ENCODE data around the gene MKNK2. TPM values are rescaled to one million over a fixed set of nuclear protein-coding genes. Genes with fewer than 3 reads are reported as not detected.

The MKNK2 gene
- polyA plus RNA-seq, 1 of the 3 experiments (the other 2 are of a cell fraction): 65.4 TPM

- no peak for DNase-seq
- Histone ChIP-seq H4K20me1 (ENCODE audit: insufficient read depth) (peaks cover 15% of the 10 kb centered on the region), H3K27ac (ENCODE audit: low read depth in 2 of 2, low read length in 1 of 2) (no peak overlapping the region; a peak in 1 of 4 replicates), H3K9me2 (no peaks in the 10 kb centered on the region), H2AFZ (ENCODE audit: low read depth) (no peak overlapping the region), H3K9me3 (no peaks in the 10 kb centered on the region), H3K4me1 (ENCODE audit: control insufficient read depth in 1 of 2, insufficient read depth in 2 of 2, low read depth in 1 of 2, low read length in 1 of 2) (peaks cover 4 to 18% of the 10 kb centered on the region in 2 experiments; a peak in 2 of 4 replicates), H3K79me2 (ENCODE audit: insufficient read depth) (peaks cover 71% of the 10 kb centered on the region), H3K27me3 (ENCODE audit: insufficient read depth) (no peaks in the 10 kb centered on the region), H3K4me2 (peak overlapping the region; percentile 94), H3K36me3 (replicated peaks in 1 of 2; ENCODE audit: control insufficient read depth in 1 of 2, insufficient read depth in 2 of 2, low read length in 1 of 2) (no peaks in the 10 kb centered on the region), H3F3A (replicated peaks; ENCODE audit: insufficient read depth) (peaks cover 9% of the 10 kb centered on the region), H3K4me3 (ENCODE audit: low read depth in 2 of 2, low read length in 1 of 2) (peak overlapping the region; percentile 60 to 64; a peak in 3 of 4 replicates), H3K9ac (peak overlapping the region; percentile 61)
- POLR2A ChIA-PET: no interaction called here
- WGBS (ENCODE audit: low lambda C conversion rate): 83% methylated on average over 5 of the region's 5 CpGs
- no peak for TF ChIP-seq TEAD4 (IDR thresholded peaks at IDR 0.05; ENCODE audit: borderline replicate concordance, insufficient read depth)
- CTCF ChIA-PET: no interaction called here
Observed at GRCh38 chr19:2014131-2014571, 36.9 kb downstream of the MKNK2 start.

GRCh38 chr19:2013683-2013961 is 37.4 kb downstream of the MKNK2 start:
- Histone ChIP-seq H2AFZ (ENCODE audit: low read depth) (no peak overlapping the region), H3F3A (replicated peaks; ENCODE audit: insufficient read depth) (peaks cover 9% of the 10 kb centered on the region), H3K27me3 (ENCODE audit: insufficient read depth) (no peaks in the 10 kb centered on the region), H3K9ac (no peak overlapping the region), H3K4me2 (peak overlapping the region; percentile 94), H4K20me1 (ENCODE audit: insufficient read depth) (peaks cover 15% of the 10 kb centered on the region), H3K4me3 (ENCODE audit: low read depth in 2 of 2, low read length in 1 of 2) (no peak overlapping the region), H3K27ac (ENCODE audit: low read depth in 2 of 2, low read length in 1 of 2) (no peak overlapping the region), H3K4me1 (ENCODE audit: control insufficient read depth in 1 of 2, insufficient read depth in 2 of 2, low read depth in 1 of 2, low read length in 1 of 2) (peaks cover 4 to 18% of the 10 kb centered on the region in 2 experiments; a peak in 2 of 4 replicates), H3K9me3 (no peaks in the 10 kb centered on the region), H3K36me3 (replicated peaks in 1 of 2; ENCODE audit: control insufficient read depth in 1 of 2, insufficient read depth in 2 of 2, low read length in 1 of 2) (no peaks in the 10 kb centered on the region), H3K79me2 (ENCODE audit: insufficient read depth) (peaks cover 77% of the 10 kb centered on the region), H3K9me2 (no peaks in the 10 kb centered on the region)
- CTCF ChIA-PET: no interaction called here
- WGBS (ENCODE audit: low lambda C conversion rate): 93% methylated on average over 6 of the region's 6 CpGs
- no peak for TF ChIP-seq RXRA (IDR thresholded peaks at IDR 0.05; ENCODE audit: borderline replicate concordance, low read depth)
- TF ChIP-seq PBX3 (IDR thresholded peaks at IDR 0.05): no peak
- POLR2A ChIA-PET: no interaction called here
- peak; percentile 37 for DNase-seq

- H2AFZ ChIP-seq (ENCODE audit: low read depth): no peak overlapping the region
- H3F3A ChIP-seq (replicated peaks; ENCODE audit: insufficient read depth): peaks cover 9% of the 10 kb centered on the region
- POLR2A ChIA-PET: no interaction called here
- H4K20me1 ChIP-seq (ENCODE audit: insufficient read depth): peaks cover 17% of the 10 kb centered on the region
- no peaks in the 10 kb centered on the region for H3K27me3 ChIP-seq (ENCODE audit: insufficient read depth)
- no peaks in the 10 kb centered on the region for H3K9me2 ChIP-seq
- no peak overlapping the region for H3K9ac ChIP-seq
- WGBS (ENCODE audit: low lambda C conversion rate): 95% methylated on average over 18 of the region's 21 CpGs
- H3K9me3 ChIP-seq: no peaks in the 10 kb centered on the region
- H3K27ac ChIP-seq (ENCODE audit: low read depth in 2 of 2, low read length in 1 of 2): no peak overlapping the region
- TF ChIP-seq USF1 (IDR thresholded peaks at IDR 0.05; ENCODE audit: borderline replicate concordance, low read depth): no peak
- no peak for TF ChIP-seq IRF3 (IDR thresholded peaks at IDR 0.05; ENCODE audit: low read depth, low read length)
- TF ChIP-seq MAX (IDR thresholded peaks at IDR 0.05; ENCODE audit: low read depth): no peak
- TF ChIP-seq RCOR1 (IDR thresholded peaks at IDR 0.05; ENCODE audit: low read length): no peak
- TF ChIP-seq TCF12 (IDR thresholded peaks at IDR 0.05): no peak
- no peak for TF ChIP-seq FOXM1 (IDR thresholded peaks at IDR 0.05; ENCODE audit: low read depth)
- TF ChIP-seq GATA2 (CRISPR knock-in tag; IDR thresholded peaks at IDR 0.05): no peak
- TF ChIP-seq USF2 (IDR thresholded peaks at IDR 0.05; ENCODE audit: borderline replicate concordance, low read depth, low read length): no peak
- TF ChIP-seq EP300 (IDR thresholded peaks at IDR 0.05; ENCODE audit: borderline replicate concordance in 1 of 2, low read depth in 1 of 2, low read length in 1 of 2): no peak
- DNase-seq: peak; percentile 22
- H3K4me2 ChIP-seq: peak overlapping the region; percentile 94
- H3K4me3 ChIP-seq (ENCODE audit: low read depth in 2 of 2, low read length in 1 of 2): no peak overlapping the region
- H3K79me2 ChIP-seq (ENCODE audit: insufficient read depth): peaks cover 82% of the 10 kb centered on the region
- H3K4me1 ChIP-seq (ENCODE audit: control insufficient read depth in 1 of 2, insufficient read depth in 2 of 2, low read depth in 1 of 2, low read length in 1 of 2): peaks cover 4 to 18% of the 10 kb centered on the region in 2 experiments; a peak in 2 of 4 replicates
- CTCF ChIA-PET: no interaction called here
- no peaks in the 10 kb centered on the region for H3K36me3 ChIP-seq (replicated peaks in 1 of 2; ENCODE audit: control insufficient read depth in 1 of 2, insufficient read depth in 2 of 2, low read length in 1 of 2)
Observed at GRCh38 chr19:2012941-2013682, 37.9 kb downstream of the MKNK2 start.
